GM10266 (cell line): ENCODE results near the gene CFAP65.

ENCODE experiments used
- DNase-seq: peaks from one replicate; pipeline ENCODE4 v3.0.0; 2012; ENCODE audit errors: extremely low spot score
- CTCF ChIP-seq: IDR thresholded peaks from 2 replicates; pipeline ENCODE4 v1.5.1; 2012; ENCODE audit warnings: mild to moderate bottlenecking, low read depth; ENCODE audit not compliant: control insufficient read depth, insufficient read depth; ENCODE audit errors: missing control alignments

Gene CFAP65

GRCh38 chr2:218991674-218992168, 49.6 kb downstream of the CFAP65 start:
- no peak for TF ChIP-seq CTCF
- no peak for DNase-seq

GRCh38 chr2:218990612-218991011, 50.7 kb downstream of the CFAP65 start:
- no peak for DNase-seq

GRCh38 chr2:218990052-218990451, 51.3 kb downstream of the CFAP65 start:
- no peak for DNase-seq
- TF ChIP-seq CTCF = no peak

More at GRCh38 chr2:218990612-218991011, 50.7 kb downstream of the CFAP65 start:
- TF ChIP-seq CTCF = no peak

GRCh38 chr2:218988650-218989049, 52.7 kb downstream of the CFAP65 start:
- DNase-seq = no peak
- TF ChIP-seq CTCF = no peak

- no peak for DNase-seq
- no peak for TF ChIP-seq CTCF
Observed at GRCh38 chr2:218988164-218988563, 53.2 kb downstream of the CFAP65 start.

GRCh38 chr2:218986148-218986761, 55.1 kb downstream of the CFAP65 start:
- DNase-seq = peak; percentile 17
- no peak for TF ChIP-seq CTCF

GRCh38 chr2:218985325-218986091, 55.8 kb downstream of the CFAP65 start:
- peak; percentile 20 for DNase-seq
- TF ChIP-seq CTCF = no peak
